Mesendoderm (in vitro differentiated cells): ENCODE data around the gene UBTD2.

Experiments
- DNase-seq: peaks from one replicate; pipeline ENCODE4 v3.0.0; 2013
- H2AK5ac ChIP-seq: 2 replicates; pipeline ENCODE4 v1.6.1; 2013; ENCODE audit warnings: low read length, inconsistent platforms
- H2BK120ac ChIP-seq: 2 replicates; pipeline ENCODE4 v1.6.1; 2013; ENCODE audit warnings: low read depth, mild to moderate bottlenecking, low read length, moderate library complexity, mixed read lengths
- H2BK15ac ChIP-seq: replicated peaks from 2 replicates; pipeline ENCODE4 v1.6.1; 2013; ENCODE audit warnings: low read depth, mild to moderate bottlenecking, moderate library complexity
- H2BK5ac ChIP-seq: 2 replicates; pipeline ENCODE4 v1.6.1; 2013; ENCODE audit warnings: low read length, inconsistent platforms
- H3K18ac ChIP-seq: 2 replicates; pipeline ENCODE4 v1.6.1; 2013; ENCODE audit warnings: mild to moderate bottlenecking, low read length, mixed read lengths
- H3K23ac ChIP-seq: one replicate; pipeline ENCODE4 v1.6.1; 2013; ENCODE audit warnings: low read length
- H3K27ac ChIP-seq: 2 replicates; pipeline ENCODE4 v1.5.1; 2013; ENCODE audit warnings: low read depth, mild to moderate bottlenecking, inconsistent platforms, low read length, moderate library complexity
- H3K27me3 ChIP-seq: 2 replicates; pipeline ENCODE4 v1.6.1; 2013; ENCODE audit warnings: low read length, control low read depth, mild to moderate bottlenecking, inconsistent platforms; ENCODE audit not compliant: insufficient read depth, poor library complexity
- H3K36me3 ChIP-seq: 2 replicates; pipeline ENCODE4 v1.6.1; 2013; ENCODE audit warnings: low read length, inconsistent platforms; ENCODE audit not compliant: control insufficient read depth, insufficient read depth
- H3K4ac ChIP-seq: one replicate; pipeline ENCODE4 v1.6.1; 2013; ENCODE audit warnings: low read depth, mild to moderate bottlenecking, low read length, moderate library complexity
- H3K4me1 ChIP-seq: 2 replicates; pipeline ENCODE4 v1.6.1; 2013; ENCODE audit warnings: low read depth, low read length, inconsistent platforms; ENCODE audit not compliant: control insufficient read depth
- H3K4me2 ChIP-seq: 2 replicates; pipeline ENCODE4 v1.6.1; 2013; ENCODE audit warnings: low read length
- H3K4me3 ChIP-seq: 2 replicates; pipeline ENCODE4 v1.5.1; 2013; ENCODE audit warnings: mild to moderate bottlenecking, low read length
- H3K56ac ChIP-seq: one replicate; pipeline ENCODE4 v1.6.1; 2013; ENCODE audit warnings: low read length
- H3K79me1 ChIP-seq: 2 replicates; pipeline ENCODE4 v1.6.1; 2013; ENCODE audit warnings: low read length, inconsistent platforms
- H3K79me2 ChIP-seq: 2 replicates; pipeline ENCODE4 v1.6.1; 2013; ENCODE audit warnings: mild to moderate bottlenecking, low read length; ENCODE audit not compliant: control insufficient read depth, insufficient read depth
- H3K9ac ChIP-seq: 2 replicates; pipeline ENCODE4 v1.6.1; 2013; ENCODE audit warnings: low read length, inconsistent platforms
- H4K5ac ChIP-seq: one replicate; pipeline ENCODE4 v1.6.1; 2013; ENCODE audit warnings: low read length
- H4K8ac ChIP-seq: one replicate; pipeline ENCODE4 v1.6.1; 2013; ENCODE audit warnings: low read depth, mild to moderate bottlenecking, control low read depth, low read length, moderate library complexity
- WGBS: extraction: QIAGEN DNeasy Blood & Tissue Kit; methylation state at CpG from one replicate; pipeline ENCODE4 v1.1.7; 2013; ENCODE audit warnings: low lambda C conversion rate, missing lambda C conversion rate; ENCODE audit not compliant: insufficient coverage; ENCODE audit errors: extremely low coverage; 5-methylcytosine and 5-hydroxymethylcytosine counted together

The UBTD2 gene

DNA sequence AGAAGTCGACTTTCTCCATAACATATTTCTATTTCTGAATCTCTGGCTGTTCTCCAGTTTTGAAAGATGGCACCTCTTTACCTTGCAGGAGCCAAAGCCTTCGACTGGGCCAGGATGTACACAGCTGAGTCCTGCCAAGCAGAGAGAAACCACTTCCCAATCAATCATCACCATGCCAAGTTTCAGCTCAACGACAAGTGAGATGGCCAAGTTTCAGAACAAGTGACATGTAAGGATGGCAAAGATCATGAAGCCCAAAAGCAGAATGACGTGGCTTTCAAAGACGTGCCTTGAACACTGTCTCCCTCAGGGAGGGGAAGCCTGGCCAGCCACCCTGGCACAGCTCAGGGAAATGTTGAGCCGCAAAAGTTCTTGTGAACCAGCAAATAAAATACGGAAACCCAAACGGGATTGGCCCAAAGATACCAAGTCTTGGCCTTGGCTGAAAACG, 113.3 kb downstream of the UBTD2 start:
- Histone ChIP-seq H3K18ac (no peak overlapping the region), H3K79me2 (no peaks in the 10 kb centered on the region)
- no CpG with 5 or more reads among the region's 9 CpGs for WGBS

DNA sequence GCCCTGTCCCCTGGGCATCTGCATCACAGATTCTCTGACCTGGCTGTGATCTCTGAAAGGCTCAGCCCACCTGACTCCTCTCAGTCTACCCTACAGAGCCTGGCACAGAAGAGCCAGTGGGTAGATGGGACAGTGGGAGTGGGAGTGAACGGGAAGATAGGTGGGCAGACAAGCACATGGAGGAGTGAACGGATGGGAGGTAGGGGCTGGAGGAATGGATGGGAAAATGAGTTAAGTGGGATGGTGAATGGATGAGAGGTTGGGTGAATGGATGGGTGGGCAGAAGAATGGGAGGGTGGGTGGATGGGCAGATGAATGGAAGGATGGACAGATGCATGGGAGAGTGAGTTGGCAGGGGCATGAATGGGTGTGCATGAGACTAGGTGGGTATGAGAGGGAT, 114.3 kb downstream of the UBTD2 start:
- no peak overlapping the region for H3K9ac ChIP-seq
- no peak overlapping the region for H2BK120ac ChIP-seq
- peaks cover 2% of the 10 kb centered on the region for H3K79me1 ChIP-seq
- no peaks in the 10 kb centered on the region for H3K27me3 ChIP-seq
- H3K23ac ChIP-seq = no peak overlapping the region
- no peak overlapping the region for H2AK5ac ChIP-seq
- H2BK5ac ChIP-seq = no peak overlapping the region
- no peak for DNase-seq
- no peaks in the 10 kb centered on the region for H3K4me1 ChIP-seq
- H3K4me3 ChIP-seq = no peak overlapping the region
- H2BK15ac ChIP-seq = no peak overlapping the region
- no peak overlapping the region for H3K56ac ChIP-seq
- H3K4me2 ChIP-seq = no peak overlapping the region
- no peak overlapping the region for H4K8ac ChIP-seq
- H3K27ac ChIP-seq = no peak overlapping the region
- no peaks in the 10 kb centered on the region for H3K36me3 ChIP-seq
- no peak overlapping the region for H4K5ac ChIP-seq
- no peaks in the 10 kb centered on the region for H3K79me2 ChIP-seq
- WGBS = 100% methylated on average over 1 of the region's 2 CpGs
- H3K4ac ChIP-seq = no peak overlapping the region
- H3K18ac ChIP-seq = no peak overlapping the region

More for the DNA sequence above, 113.3 kb downstream of the UBTD2 start:
- H3K36me3 ChIP-seq = no peaks in the 10 kb centered on the region
- H2BK15ac ChIP-seq = no peak overlapping the region
- no peak for DNase-seq
- H3K56ac ChIP-seq = no peak overlapping the region
- no peak overlapping the region for H4K8ac ChIP-seq
- no peak overlapping the region for H3K4me2 ChIP-seq
- no peak overlapping the region for H2BK5ac ChIP-seq
- H3K79me1 ChIP-seq = peaks cover 2% of the 10 kb centered on the region
- no peak overlapping the region for H3K9ac ChIP-seq
- H2AK5ac ChIP-seq = no peak overlapping the region
- H4K5ac ChIP-seq = no peak overlapping the region
- H3K4ac ChIP-seq = no peak overlapping the region
- no peak overlapping the region for H3K27ac ChIP-seq
- no peak overlapping the region for H3K4me3 ChIP-seq
- H3K27me3 ChIP-seq = no peaks in the 10 kb centered on the region
- H2BK120ac ChIP-seq = no peak overlapping the region
- no peak overlapping the region for H3K23ac ChIP-seq
- peaks cover 2% of the 10 kb centered on the region for H3K4me1 ChIP-seq

DNA sequence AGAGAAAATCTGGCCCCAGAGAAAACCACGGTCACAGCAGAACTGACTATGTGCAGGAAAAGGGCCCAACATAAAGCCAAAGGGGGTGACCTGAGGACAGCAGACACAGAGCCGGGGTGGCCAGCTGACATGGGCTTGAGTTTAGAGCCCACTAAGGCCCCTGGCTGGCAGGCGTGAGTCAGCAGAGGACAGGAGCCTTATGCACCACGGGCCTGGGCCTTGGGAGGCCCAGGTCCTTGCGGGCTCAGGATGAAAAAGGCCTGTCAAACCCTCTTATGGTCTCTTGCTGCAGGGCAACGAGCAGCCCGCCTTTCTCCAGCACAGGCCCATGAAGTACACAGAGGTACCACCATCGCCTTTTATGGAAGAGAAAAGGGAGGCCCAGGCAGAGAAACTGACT, 115.3 kb downstream of the UBTD2 start:
- no peaks in the 10 kb centered on the region for H3K79me2 ChIP-seq
- no peak overlapping the region for H3K27ac ChIP-seq
- H3K4ac ChIP-seq = no peak overlapping the region
- no peak overlapping the region for H3K56ac ChIP-seq
- no peak overlapping the region for H3K23ac ChIP-seq
- no peaks in the 10 kb centered on the region for H3K27me3 ChIP-seq
- H3K4me3 ChIP-seq = no peak overlapping the region
- H3K79me1 ChIP-seq = peaks cover 2% of the 10 kb centered on the region
- no peak overlapping the region for H4K8ac ChIP-seq
- WGBS = no CpG with 5 or more reads among the region's 8 CpGs
- H2AK5ac ChIP-seq = no peak overlapping the region
- H4K5ac ChIP-seq = no peak overlapping the region
- no peaks in the 10 kb centered on the region for H3K4me1 ChIP-seq
- H2BK5ac ChIP-seq = no peak overlapping the region
- H3K4me2 ChIP-seq = no peak overlapping the region
- no peak overlapping the region for H3K9ac ChIP-seq
- no peaks in the 10 kb centered on the region for H3K36me3 ChIP-seq
- DNase-seq = no peak
- no peak overlapping the region for H3K18ac ChIP-seq
- H2BK15ac ChIP-seq = no peak overlapping the region
- H2BK120ac ChIP-seq = no peak overlapping the region

DNA sequence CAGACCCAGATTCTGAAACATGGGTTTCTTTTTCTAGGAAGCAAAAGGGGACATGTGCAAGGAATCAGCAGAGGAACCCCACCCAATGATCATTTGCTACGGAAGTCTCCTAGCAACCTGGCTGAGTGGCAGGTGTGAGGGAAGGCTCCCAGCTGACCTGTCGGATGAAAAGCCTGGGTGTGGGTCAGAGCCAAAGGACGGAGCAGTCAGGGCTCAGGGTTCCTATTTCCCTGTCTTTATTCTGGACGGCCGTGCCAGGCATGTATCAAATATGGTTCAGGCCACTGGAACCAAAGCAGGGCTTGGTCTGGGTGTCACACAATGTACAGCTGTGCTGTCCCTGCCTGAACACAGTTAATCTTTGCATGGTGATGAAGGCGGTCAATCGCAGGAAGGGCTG, 115.7 kb downstream of the UBTD2 start:
- Histone ChIP-seq H3K23ac (no peak overlapping the region), H2BK120ac (no peak overlapping the region), H2AK5ac (no peak overlapping the region), H3K18ac (no peak overlapping the region), H2BK15ac (no peak overlapping the region), H4K8ac (no peak overlapping the region), H3K4me3 (no peak overlapping the region), H3K79me2 (no peaks in the 10 kb centered on the region), H3K56ac (no peak overlapping the region), H4K5ac (no peak overlapping the region), H3K79me1 (peaks cover 2% of the 10 kb centered on the region), H3K27me3 (no peaks in the 10 kb centered on the region), H3K4me1 (no peaks in the 10 kb centered on the region), H3K4me2 (no peak overlapping the region), H3K27ac (no peak overlapping the region), H3K36me3 (no peaks in the 10 kb centered on the region), H2BK5ac (no peak overlapping the region), H3K9ac (no peak overlapping the region), H3K4ac (no peak overlapping the region)
- no peak for DNase-seq
- no CpG with 5 or more reads among the region's 7 CpGs for WGBS

DNA sequence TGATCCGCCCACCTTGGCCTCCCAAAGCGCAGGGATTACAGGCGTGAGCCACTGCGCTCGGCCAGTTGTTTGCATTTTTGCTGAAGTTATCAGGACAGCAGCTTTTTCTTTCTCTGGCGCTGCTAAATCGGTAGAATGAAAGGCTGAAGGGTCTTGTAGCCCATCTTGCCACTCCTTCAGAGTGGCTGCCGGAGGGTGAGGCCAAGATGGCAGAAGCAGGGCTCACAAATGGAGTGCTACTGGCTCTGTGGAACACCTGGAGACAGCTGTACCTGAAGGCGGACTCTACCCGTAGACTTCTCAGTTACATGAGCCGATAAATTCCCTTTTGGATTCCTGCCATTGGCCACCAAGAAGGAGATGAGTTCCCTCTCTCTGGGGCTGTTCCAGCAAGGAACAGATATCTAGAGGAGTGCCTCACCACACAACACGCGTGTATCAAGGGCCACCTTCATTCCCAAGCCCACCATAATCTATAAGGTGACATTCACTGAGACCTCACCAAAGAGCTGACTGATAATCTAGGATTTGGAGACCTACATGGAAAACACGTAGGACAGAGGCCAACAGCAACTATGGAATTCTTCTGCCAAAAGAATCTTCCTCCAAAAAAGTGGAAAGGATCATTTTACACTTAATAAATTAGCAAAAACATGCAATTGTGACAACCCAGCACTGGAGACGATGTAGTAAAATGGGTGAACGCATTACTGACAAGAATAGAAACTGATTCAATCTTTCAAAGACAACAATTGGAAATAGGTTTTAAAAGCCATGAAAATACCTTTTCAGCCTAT, 117.3 kb downstream of the UBTD2 start:
- H2BK5ac ChIP-seq = no peak overlapping the region
- H3K9ac ChIP-seq = no peak overlapping the region
- DNase-seq = no peak
- H3K4me3 ChIP-seq = no peak overlapping the region
- H3K36me3 ChIP-seq = no peaks in the 10 kb centered on the region
- no peak overlapping the region for H2AK5ac ChIP-seq
- no peaks in the 10 kb centered on the region for H3K4me1 ChIP-seq
- no peak overlapping the region for H3K23ac ChIP-seq
- H3K56ac ChIP-seq = no peak overlapping the region
- no peak overlapping the region for H3K4me2 ChIP-seq
- no CpG with 5 or more reads among the region's 16 CpGs for WGBS
- H3K79me1 ChIP-seq = peaks cover 2% of the 10 kb centered on the region
- no peak overlapping the region for H4K8ac ChIP-seq
- H3K4ac ChIP-seq = no peak overlapping the region
- H4K5ac ChIP-seq = no peak overlapping the region
- H3K79me2 ChIP-seq = no peaks in the 10 kb centered on the region
- no peak overlapping the region for H2BK15ac ChIP-seq
- no peak overlapping the region for H3K27ac ChIP-seq
- H3K18ac ChIP-seq = no peak overlapping the region
- H2BK120ac ChIP-seq = no peak overlapping the region
- H3K27me3 ChIP-seq = no peaks in the 10 kb centered on the region

DNA sequence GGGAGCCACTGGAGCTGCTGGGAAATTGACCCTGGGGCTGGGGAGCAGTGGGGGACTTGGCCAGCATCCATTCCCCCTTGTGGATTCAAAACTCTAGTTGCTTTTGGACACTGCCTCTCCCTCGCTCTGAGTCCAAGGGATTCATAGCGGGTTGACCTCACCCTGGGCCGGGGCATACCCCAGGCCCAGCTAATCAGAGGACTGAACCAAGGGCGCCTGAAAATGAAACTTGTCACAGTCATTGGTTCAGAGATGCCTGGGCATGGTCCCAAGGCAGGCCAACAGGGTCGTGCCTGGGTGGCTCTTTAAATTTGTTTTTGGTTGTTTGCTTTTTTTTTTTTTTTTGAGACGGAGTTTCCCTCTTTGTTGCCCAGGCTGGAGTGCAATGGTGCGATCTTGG, 118.1 kb downstream of the UBTD2 start:
- Histone ChIP-seq H3K23ac (no peak overlapping the region), H3K27ac (no peak overlapping the region), H3K18ac (no peak overlapping the region), H2BK120ac (no peak overlapping the region), H3K4me2 (no peak overlapping the region), H3K9ac (no peak overlapping the region), H2BK15ac (no peak overlapping the region), H2BK5ac (no peak overlapping the region), H3K4me3 (no peak overlapping the region), H3K4me1 (no peaks in the 10 kb centered on the region), H4K8ac (no peak overlapping the region), H3K4ac (no peak overlapping the region), H3K79me1 (peaks cover 2% of the 10 kb centered on the region), H3K36me3 (no peaks in the 10 kb centered on the region), H3K79me2 (no peaks in the 10 kb centered on the region), H4K5ac (no peak overlapping the region), H3K27me3 (no peaks in the 10 kb centered on the region), H3K56ac (no peak overlapping the region), H2AK5ac (no peak overlapping the region)
- WGBS = no CpG with 5 or more reads among the region's 7 CpGs
- no peak for DNase-seq
